GM21390 (cell line): ENCODE measurements around the gene SCN7A.

Source experiments
- ATAC-seq: cut with Tn5 transposase; IDR thresholded peaks from one replicate; pipeline ENCODE4 v1.9.1; 2021; ENCODE audit not compliant: unreplicated experiment

Gene SCN7A

GRCh38 chr2:166404831-166405568 is 89.0 kb downstream of the SCN7A start:
- no peak for ATAC-seq

GRCh38 chr2:166394245-166394644 is 99.8 kb downstream of the SCN7A start:
- no peak for ATAC-seq

- no peak for ATAC-seq
Measured at GRCh38 chr2:166393008-166393407, 101.0 kb downstream of the SCN7A start.

GRCh38 chr2:166388481-166389070 is 105.5 kb downstream of the SCN7A start:
- no peak for ATAC-seq

GRCh38 chr2:166385313-166385712 is 108.7 kb downstream of the SCN7A start:
- ATAC-seq = no peak

- ATAC-seq = no peak
Measured at GRCh38 chr2:166384774-166385173, 109.3 kb downstream of the SCN7A start.

GRCh38 chr2:166382448-166382847 is 111.6 kb downstream of the SCN7A start:
- ATAC-seq = no peak

GRCh38 chr2:166380615-166381014 is 113.4 kb downstream of the SCN7A start:
- ATAC-seq = no peak

- ATAC-seq = no peak
Measured at GRCh38 chr2:166376873-166377272, 117.2 kb downstream of the SCN7A start.

GRCh38 chr2:166376488-166376828 is 117.6 kb downstream of the SCN7A start:
- ATAC-seq = no peak

GRCh38 chr2:166375736-166376487 is 118.1 kb downstream of the SCN7A start, which contains the start of gene SCN9A:
SCN9A (minus strand) TSS chr2:166375944; CDS start chr2:166311756, 64,188 bp downstream.
- ATAC-seq = peak; percentile 72

GRCh38 chr2:166375195-166375735 is 118.8 kb downstream of the SCN7A start:
- no peak for ATAC-seq

GRCh38 chr2:166373951-166374350 is 120.1 kb downstream of the SCN7A start:
- ATAC-seq = no peak

- ATAC-seq = no peak
Measured at GRCh38 chr2:166373539-166373938, 120.5 kb downstream of the SCN7A start.

GRCh38 chr2:166373105-166373504 is 120.9 kb downstream of the SCN7A start:
- no peak for ATAC-seq

GRCh38 chr2:166372046-166372445 is 122.0 kb downstream of the SCN7A start:
- no peak for ATAC-seq

GRCh38 chr2:166365803-166366420 is 128.1 kb downstream of the SCN7A start:
- ATAC-seq = no peak

GRCh38 chr2:166365239-166365638 is 128.8 kb downstream of the SCN7A start:
- ATAC-seq = no peak

GRCh38 chr2:166364476-166365161 is 129.4 kb downstream of the SCN7A start:
- no peak for ATAC-seq

GRCh38 chr2:166361351-166362153 is 132.5 kb downstream of the SCN7A start:
- ATAC-seq = peak; percentile 44
